CD4-positive, alpha-beta T cell (primary cell): ENCODE data around the gene VAMP3. TPM values are rescaled to one million over a fixed set of nuclear protein-coding genes. Genes with fewer than 3 reads are reported as not detected.

Experiments used
- ATAC-seq: fragments of 200-7000 bp; cut with Tn5 transposase; one replicate; pipeline ENCODE4 v1.10.0; 2022; ENCODE audit warnings: mild to moderate bottlenecking; ENCODE audit not compliant: poor library complexity
- CTCF ChIA-PET: fragments of 350-600 bp; sonication (Branson Sonifier 250); formaldehyde crosslinking; loops from one replicate; lab custom pipeline; 2021; ENCODE audit warnings: antibody characterized with exemption, inconsistent platforms; lab: Charles Lee
- POLR2A ChIA-PET: fragments of 350-600 bp; sonication (Branson Sonifier 250); formaldehyde crosslinking; loops from one replicate; lab custom pipeline; 2021; ENCODE audit warnings: antibody characterized with exemption, inconsistent platforms; lab: Charles Lee
- DNase-seq, 14 experiments: peaks; one replicate each; pipeline ENCODE4 v3.0.0-alpha.2; 2013 to 2020; ENCODE audit warnings: mixed read lengths in 2 of 14
- H3K27ac ChIP-seq, 2 donors: one replicate each; pipeline versions ENCODE4 v1.5.1 to v1.7.0; 2013; ENCODE audit warnings: low read length in 2 of 2, low read depth in 1 of 2, mild to moderate bottlenecking in 1 of 2
- H3K27me3 ChIP-seq, 2 experiments: 1 replicate in 1 of 2; 2 replicates in 1 of 2; pipeline versions ENCODE4 v1.6.1 to v1.7.0; 2013; ENCODE audit warnings: low read length in 2 of 2, control low read depth in 1 of 2, mild to moderate bottlenecking in 1 of 2, moderate library complexity in 1 of 2; ENCODE audit not compliant: insufficient read depth in 2 of 2, control insufficient read depth in 1 of 2
- H3K36me3 ChIP-seq: one replicate; pipeline ENCODE4 v1.6.1; 2013; ENCODE audit warnings: low read length, control low read depth; ENCODE audit not compliant: insufficient read depth
- H3K4me1 ChIP-seq: one replicate; pipeline ENCODE4 v1.6.1; 2013; ENCODE audit warnings: low read length, control low read depth; ENCODE audit not compliant: insufficient read depth
- H3K4me3 ChIP-seq: one replicate; pipeline ENCODE4 v1.5.1; 2013; ENCODE audit warnings: mild to moderate bottlenecking, low read length, moderate library complexity
- H3K9me3 ChIP-seq, 2 experiments: 1 replicate in 1 of 2; 2 replicates in 1 of 2; pipeline versions ENCODE4 v1.6.1 to v1.7.0; 2013; ENCODE audit warnings: low read length in 2 of 2, mild to moderate bottlenecking in 2 of 2, control low read depth in 1 of 2, moderate library complexity in 1 of 2; ENCODE audit not compliant: control insufficient read depth in 1 of 2, insufficient read depth in 1 of 2
- H3K27ac Mint-ChIP-seq: one replicate; pipeline ENCODE4 v1.8.0; 2020; ENCODE audit warnings: mixed read lengths
- H3K27me3 Mint-ChIP-seq: one replicate; pipeline ENCODE4 v1.8.0; 2021; ENCODE audit warnings: mixed read lengths
- H3K36me3 Mint-ChIP-seq: one replicate; pipeline ENCODE4 v1.8.0; 2021; ENCODE audit warnings: low read depth, mixed read lengths
- H3K4me1 Mint-ChIP-seq: one replicate; pipeline ENCODE4 v1.8.0; 2021; ENCODE audit warnings: low read depth, mixed read lengths
- H3K4me3 Mint-ChIP-seq: one replicate; pipeline ENCODE4 v1.8.0; 2020; ENCODE audit warnings: mild to moderate bottlenecking, mixed read lengths
- H3K9me3 Mint-ChIP-seq: one replicate; pipeline ENCODE4 v1.8.0; 2020; ENCODE audit warnings: mixed read lengths
- intact Hi-C, 2 experiments: fragments of 100-400 bp; cut with DNase I in 1 of 2; cut with micrococcal nuclease in 1 of 2; formaldehyde crosslinking; loops; one replicate each; pipeline versions ENCODE4 v1.15.1 to v1.9.0; 2023 to 2025; cut with DNase I, micrococcal nuclease
- total RNA-seq, 174 experiments: library from RNA in 2 of 174; stranded (reverse) in 2 of 174; gene quantifications; one replicate each; pipeline ENCODE4 v1.2.3 and lab custom pipeline; 2021 to 2026
- TF ChIP-seq, protein P1 (sequence below): fragments of 200-600 bp; IDR thresholded peaks from one replicate; pipeline ENCODE4 v1.8.0; 2022; ENCODE audit warnings: antibody characterized with exemption, mild to moderate bottlenecking

The VAMP3 gene
- total RNA-seq, 2 experiments from 2014 or later, result 76.9 to 87.7 TPM

DNA sequence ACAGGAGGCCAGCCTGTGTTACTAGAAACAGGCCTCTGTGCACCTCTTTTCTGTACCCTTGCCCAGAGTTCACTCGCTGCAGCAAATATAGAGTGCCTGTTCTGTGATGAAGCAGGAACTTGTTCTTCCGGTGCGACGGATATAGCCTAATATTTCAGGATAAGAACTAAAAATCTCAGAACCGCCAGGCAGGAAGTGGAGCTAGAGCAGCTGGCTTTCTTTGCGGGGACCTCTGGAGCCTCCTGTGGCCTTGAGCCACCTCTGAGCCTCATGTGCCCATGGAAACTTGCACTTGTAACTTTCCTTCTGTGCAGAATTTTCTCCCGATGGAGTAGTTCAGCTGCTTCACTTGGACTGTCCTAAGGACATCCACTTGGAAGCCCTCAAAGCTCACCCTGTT is 44.5 kb upstream of the VAMP3 start:
- Histone ChIP-seq H3K9me3 (no peaks in the 10 kb centered on the region), H3K27me3 (peaks cover 0 to 5% of the 10 kb centered on the region in 2 experiments), H3K36me3 (no peaks in the 10 kb centered on the region), H3K27ac (no peak overlapping the region), H3K4me3 (no peak overlapping the region), H3K4me1 (peaks cover 5% of the 10 kb centered on the region)
- TF ChIP-seq, protein P1, sequence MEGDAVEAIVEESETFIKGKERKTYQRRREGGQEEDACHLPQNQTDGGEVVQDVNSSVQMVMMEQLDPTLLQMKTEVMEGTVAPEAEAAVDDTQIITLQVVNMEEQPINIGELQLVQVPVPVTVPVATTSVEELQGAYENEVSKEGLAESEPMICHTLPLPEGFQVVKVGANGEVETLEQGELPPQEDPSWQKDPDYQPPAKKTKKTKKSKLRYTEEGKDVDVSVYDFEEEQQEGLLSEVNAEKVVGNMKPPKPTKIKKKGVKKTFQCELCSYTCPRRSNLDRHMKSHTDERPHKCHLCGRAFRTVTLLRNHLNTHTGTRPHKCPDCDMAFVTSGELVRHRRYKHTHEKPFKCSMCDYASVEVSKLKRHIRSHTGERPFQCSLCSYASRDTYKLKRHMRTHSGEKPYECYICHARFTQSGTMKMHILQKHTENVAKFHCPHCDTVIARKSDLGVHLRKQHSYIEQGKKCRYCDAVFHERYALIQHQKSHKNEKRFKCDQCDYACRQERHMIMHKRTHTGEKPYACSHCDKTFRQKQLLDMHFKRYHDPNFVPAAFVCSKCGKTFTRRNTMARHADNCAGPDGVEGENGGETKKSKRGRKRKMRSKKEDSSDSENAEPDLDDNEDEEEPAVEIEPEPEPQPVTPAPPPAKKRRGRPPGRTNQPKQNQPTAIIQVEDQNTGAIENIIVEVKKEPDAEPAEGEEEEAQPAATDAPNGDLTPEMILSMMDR, result no peak
- Mint-ChIP-seq H3K36me3 (no peaks in the 10 kb centered on the region), H3K4me3 (no peak overlapping the region), H3K4me1 (peaks cover 10% of the 10 kb centered on the region), H3K27ac (no peak overlapping the region), H3K27me3 (peaks cover 5% of the 10 kb centered on the region), H3K9me3 (no peaks in the 10 kb centered on the region)
- intact Hi-C loops, result no loop called here
- DNase-seq (no peak), ATAC-seq (no peak)
- ChIA-PET CTCF (interaction anchor here (1.0 kb wide), 2 partner anchors 11 to 36 kb away, joined by 3 to 4 read pairs; no protein-coding TSS in a partner anchor), POLR2A (interaction anchor here (1.7 kb wide), 1 partner anchor 22 kb away, joined by 4 read pairs; no protein-coding TSS in a partner anchor)

DNA sequence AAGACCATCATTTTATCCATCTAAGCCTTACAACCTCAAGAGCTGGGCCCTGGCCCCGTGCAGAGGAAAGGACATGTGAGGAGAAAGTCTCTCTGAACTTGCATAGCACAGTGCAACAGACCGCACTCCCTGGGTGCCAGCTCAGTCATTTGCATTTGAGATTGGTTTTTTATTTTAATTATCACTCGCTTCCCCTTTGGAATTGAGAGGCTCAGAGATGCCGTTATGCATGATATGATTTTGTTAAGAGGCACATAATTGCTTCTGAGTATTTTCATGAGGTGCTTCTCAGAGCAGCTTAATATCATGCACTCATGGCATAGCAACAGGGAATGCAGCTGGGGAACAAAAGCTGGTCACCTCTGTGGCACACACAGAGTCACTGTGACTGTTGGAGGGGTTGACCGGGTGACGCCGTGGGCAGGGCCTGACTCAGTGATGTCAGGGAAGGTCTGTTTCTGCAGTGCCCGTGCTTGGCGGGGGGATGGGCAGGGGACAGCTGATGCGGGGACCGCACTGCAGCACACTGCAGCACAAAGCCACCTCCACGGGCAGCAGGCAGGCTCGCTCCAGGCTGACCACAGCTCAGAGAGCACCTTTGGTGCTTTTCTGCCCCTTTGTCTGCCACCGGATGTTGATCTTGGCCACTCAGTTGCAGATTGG is 43.2 kb upstream of the VAMP3 start:
- ATAC-seq (no peak), DNase-seq (no peak)
- Mint-ChIP-seq H3K27me3 (peaks cover 5% of the 10 kb centered on the region), H3K36me3 (no peaks in the 10 kb centered on the region), H3K27ac (no peak overlapping the region), H3K4me3 (no peak overlapping the region), H3K9me3 (no peaks in the 10 kb centered on the region), H3K4me1 (peaks cover 10% of the 10 kb centered on the region)
- Histone ChIP-seq H3K9me3 (no peaks in the 10 kb centered on the region), H3K36me3 (no peaks in the 10 kb centered on the region), H3K4me3 (no peak overlapping the region), H3K27ac (no peak overlapping the region), H3K27me3 (peaks cover 0 to under 1% of the 10 kb centered on the region in 2 experiments), H3K4me1 (peaks cover 5% of the 10 kb centered on the region)
- POLR2A ChIA-PET, result interaction anchor here (1.7 kb wide), 1 partner anchor 23 kb away, joined by 4 read pairs; no protein-coding TSS in a partner anchor
- TF ChIP-seq, protein P1, result no peak
- CTCF ChIA-PET, result no interaction called here
- intact Hi-C loops, result no loop called here

DNA sequence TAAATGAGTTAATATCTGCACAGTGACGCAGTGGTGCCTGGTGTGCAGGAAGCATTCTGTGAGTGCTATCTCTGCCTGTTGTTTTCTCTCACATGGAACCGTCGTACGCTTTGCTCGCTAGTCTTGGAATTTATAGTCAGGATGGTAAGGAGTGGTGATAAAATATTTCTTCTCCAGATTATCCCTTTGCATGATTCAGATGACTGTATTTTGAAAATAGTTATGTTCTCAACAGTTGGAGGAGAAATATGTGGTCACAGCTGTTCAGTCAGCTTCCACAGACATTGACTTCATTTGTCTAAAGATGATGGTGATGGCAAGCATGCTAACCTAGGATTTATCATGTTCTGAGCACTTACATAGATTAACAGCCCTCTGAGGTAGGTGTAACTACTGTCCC is 41.3 kb upstream of the VAMP3 start:
- Mint-ChIP-seq H3K36me3 (no peaks in the 10 kb centered on the region), H3K9me3 (no peaks in the 10 kb centered on the region), H3K27me3 (peaks cover 9% of the 10 kb centered on the region), H3K27ac (no peak overlapping the region), H3K4me1 (peaks cover 10% of the 10 kb centered on the region), H3K4me3 (no peak overlapping the region)
- H3K4me1 ChIP-seq, result peaks cover 5% of the 10 kb centered on the region
- no peak overlapping the region for H3K27ac ChIP-seq
- no peaks in the 10 kb centered on the region for H3K36me3 ChIP-seq
- CTCF ChIA-PET, result no interaction called here
- H3K4me3 ChIP-seq, result no peak overlapping the region
- no peaks in the 10 kb centered on the region for H3K9me3 ChIP-seq
- ATAC-seq (no peak), DNase-seq (no peak)
- intact Hi-C loops, result no loop called here
- POLR2A ChIA-PET, result no interaction called here
- peaks cover 0 to 2% of the 10 kb centered on the region in 2 experiments for H3K27me3 ChIP-seq
- TF ChIP-seq, protein P1, result no peak
